Right lobe of liver (tissue), 4 donors: ENCODE measurements around the gene MDM2.

ENCODE experiments used
- POLR2A ChIP-seq: fragments of 450-650 bp; IDR thresholded peaks from one replicate; pipeline ENCODE4 v1.6.1; 2017; ENCODE audit warnings: antibody characterized with exemption, mild to moderate bottlenecking
- TF ChIP-seq, protein P1 (sequence below), 4 donors: fragments of 200-600 bp in 3 of 4; fragments of 450-650 bp in 1 of 4; IDR thresholded peaks; one replicate each; pipeline versions ENCODE4 v1.5.1 to v1.8.0; 2016 to 2022; ENCODE audit warnings: antibody characterized with exemption in 4 of 4, mild to moderate bottlenecking in 2 of 4
- donor health status: DM: no; HTN: no; CAD: no.
- donor health status: DM: no; HTN: no; CAD: no.
- donor health status: DM: no; HTN: yes; CAD: no.

DNA sequence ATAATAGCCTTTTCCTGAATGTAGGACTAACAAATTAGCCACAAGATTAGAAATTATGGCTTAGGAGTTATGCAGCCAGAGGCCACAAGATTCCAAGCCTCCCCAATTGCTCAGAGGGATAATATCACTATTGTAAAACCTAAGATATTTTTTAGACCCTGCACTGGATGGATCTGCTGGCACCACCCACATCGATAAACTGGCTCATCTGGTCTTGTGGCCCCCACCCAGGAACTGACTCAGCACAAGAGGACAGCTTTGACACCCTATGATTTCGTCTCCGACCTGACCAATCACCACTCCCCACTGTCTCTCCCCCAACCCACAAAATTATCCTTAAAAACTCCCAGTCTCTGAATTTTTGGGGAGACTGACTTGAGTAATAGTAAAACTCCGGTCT, 70.3 kb downstream of the MDM2 start:
- TF ChIP-seq POLR2A: no peak
- TF ChIP-seq, protein P1, sequence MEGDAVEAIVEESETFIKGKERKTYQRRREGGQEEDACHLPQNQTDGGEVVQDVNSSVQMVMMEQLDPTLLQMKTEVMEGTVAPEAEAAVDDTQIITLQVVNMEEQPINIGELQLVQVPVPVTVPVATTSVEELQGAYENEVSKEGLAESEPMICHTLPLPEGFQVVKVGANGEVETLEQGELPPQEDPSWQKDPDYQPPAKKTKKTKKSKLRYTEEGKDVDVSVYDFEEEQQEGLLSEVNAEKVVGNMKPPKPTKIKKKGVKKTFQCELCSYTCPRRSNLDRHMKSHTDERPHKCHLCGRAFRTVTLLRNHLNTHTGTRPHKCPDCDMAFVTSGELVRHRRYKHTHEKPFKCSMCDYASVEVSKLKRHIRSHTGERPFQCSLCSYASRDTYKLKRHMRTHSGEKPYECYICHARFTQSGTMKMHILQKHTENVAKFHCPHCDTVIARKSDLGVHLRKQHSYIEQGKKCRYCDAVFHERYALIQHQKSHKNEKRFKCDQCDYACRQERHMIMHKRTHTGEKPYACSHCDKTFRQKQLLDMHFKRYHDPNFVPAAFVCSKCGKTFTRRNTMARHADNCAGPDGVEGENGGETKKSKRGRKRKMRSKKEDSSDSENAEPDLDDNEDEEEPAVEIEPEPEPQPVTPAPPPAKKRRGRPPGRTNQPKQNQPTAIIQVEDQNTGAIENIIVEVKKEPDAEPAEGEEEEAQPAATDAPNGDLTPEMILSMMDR (IDR thresholded peaks at IDR 0.05): no peak
